Adrenal gland (tissue), 5 donors: ENCODE results near the gene PATJ.

ENCODE experiments used
- POLR2A ChIP-seq, 2 donors: fragments of 450-650 bp; IDR thresholded peaks; one replicate each; pipeline ENCODE4 v1.6.1; 2017; ENCODE audit warnings: antibody characterized with exemption in 2 of 2, mild to moderate bottlenecking in 2 of 2, moderate library complexity in 1 of 2
- TF ChIP-seq, protein P1 (sequence below), 6 experiments: fragments of 450-650 bp in 4 of 6; fragments of 200-600 bp in 2 of 6; sonication (generic) in 1 of 6; IDR thresholded peaks; 1 replicate in 5 of 6; 2 replicates in 1 of 6; pipeline versions ENCODE4 v1.5.1 to v1.8.0; 2016 to 2021; ENCODE audit warnings: antibody characterized with exemption in 6 of 6, mild to moderate bottlenecking in 2 of 6, moderate library complexity in 1 of 6
- donor health status: DM: no; HTN: no; CAD: no.

DNA sequence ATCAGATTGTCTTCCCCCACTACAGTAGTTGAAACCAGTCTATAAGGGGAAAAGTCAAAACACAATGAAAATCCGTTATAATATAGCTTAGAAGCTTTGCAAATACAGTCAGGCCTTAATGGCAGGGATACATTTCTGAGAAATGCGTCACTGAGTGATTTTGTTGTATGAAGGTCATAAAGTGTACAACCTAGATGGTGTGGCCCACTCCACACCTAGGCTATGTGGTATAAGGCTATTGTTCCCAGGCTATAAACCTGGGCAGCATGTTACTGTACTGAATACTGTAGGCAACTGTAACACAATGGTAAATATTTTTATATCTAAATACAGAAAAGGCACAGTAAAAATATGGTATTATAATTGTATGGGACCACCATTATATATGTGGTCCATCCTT lies 264.4 kb downstream of the PATJ start:
- TF ChIP-seq POLR2A (IDR thresholded peaks at IDR 0.05): no peak
- TF ChIP-seq, protein P1, sequence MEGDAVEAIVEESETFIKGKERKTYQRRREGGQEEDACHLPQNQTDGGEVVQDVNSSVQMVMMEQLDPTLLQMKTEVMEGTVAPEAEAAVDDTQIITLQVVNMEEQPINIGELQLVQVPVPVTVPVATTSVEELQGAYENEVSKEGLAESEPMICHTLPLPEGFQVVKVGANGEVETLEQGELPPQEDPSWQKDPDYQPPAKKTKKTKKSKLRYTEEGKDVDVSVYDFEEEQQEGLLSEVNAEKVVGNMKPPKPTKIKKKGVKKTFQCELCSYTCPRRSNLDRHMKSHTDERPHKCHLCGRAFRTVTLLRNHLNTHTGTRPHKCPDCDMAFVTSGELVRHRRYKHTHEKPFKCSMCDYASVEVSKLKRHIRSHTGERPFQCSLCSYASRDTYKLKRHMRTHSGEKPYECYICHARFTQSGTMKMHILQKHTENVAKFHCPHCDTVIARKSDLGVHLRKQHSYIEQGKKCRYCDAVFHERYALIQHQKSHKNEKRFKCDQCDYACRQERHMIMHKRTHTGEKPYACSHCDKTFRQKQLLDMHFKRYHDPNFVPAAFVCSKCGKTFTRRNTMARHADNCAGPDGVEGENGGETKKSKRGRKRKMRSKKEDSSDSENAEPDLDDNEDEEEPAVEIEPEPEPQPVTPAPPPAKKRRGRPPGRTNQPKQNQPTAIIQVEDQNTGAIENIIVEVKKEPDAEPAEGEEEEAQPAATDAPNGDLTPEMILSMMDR (IDR thresholded peaks at IDR 0.05): no peak
